Measurements from ENCODE around the gene ZSCAN25.

The ZSCAN25 gene

DNA sequence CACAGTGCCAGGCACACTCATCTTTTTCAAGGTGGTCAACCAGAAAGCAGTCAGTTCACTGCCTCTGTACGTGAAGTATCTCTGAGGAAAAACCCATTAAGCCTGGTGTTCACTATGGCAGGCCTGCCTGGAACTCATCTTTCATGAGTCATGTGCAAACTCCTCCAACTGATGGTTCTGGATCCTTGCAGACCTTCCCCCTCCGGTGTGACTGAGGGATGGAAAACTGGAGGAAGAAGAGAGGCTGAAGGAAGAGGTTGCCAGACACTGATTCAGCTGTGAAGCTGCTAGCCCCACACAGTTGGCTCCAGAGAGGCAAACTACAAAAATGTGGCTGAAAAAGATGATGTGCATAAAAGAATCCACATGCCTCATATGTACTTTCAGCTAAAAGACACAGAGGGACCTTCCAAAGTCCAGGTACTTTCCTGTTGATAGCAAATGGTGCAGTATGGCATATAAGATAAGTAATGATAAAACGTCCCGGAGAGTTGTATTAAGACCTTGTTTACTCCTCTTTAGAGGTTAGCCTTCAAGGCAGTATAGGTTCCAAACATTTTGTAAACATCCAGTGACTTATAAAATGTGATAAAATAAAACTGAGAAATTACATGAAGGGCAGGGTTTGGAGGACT is 60.4 kb downstream of the ZSCAN25 start:
- in situ Hi-C loops (cut with HindIII; ENCODE audit: low pct_ligation_motif_present, low pct_unique_long_range_greater_than_20kb, low sequenced_read_pairs): no loop called here
- DNase-seq: no peak

DNA sequence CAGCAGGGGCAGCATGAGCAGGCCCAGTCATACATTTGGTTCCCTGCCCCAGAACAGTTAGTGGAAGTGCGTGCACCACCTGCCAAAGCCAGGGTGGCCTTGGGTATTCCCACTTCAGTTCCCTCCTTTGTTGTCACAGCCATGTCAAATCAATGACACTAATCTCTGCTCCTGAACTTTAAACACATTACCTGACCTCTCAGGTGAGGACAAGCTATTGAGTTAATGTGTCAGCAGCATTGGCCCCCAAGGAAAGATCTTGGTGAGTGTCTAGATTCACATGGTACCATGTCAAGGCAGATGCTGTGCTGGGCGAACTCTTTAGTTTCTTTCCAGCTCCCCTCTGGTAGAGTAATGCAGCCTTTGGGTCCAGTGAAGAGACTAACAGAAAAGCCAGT is 60.9 kb downstream of the ZSCAN25 start:
- in situ Hi-C loops (cut with HindIII; ENCODE audit: low pct_ligation_motif_present, low pct_unique_long_range_greater_than_20kb, low sequenced_read_pairs): no loop called here
- no peak for DNase-seq

GRCh38 chr7:99679032-99679399 is 62.3 kb downstream of the ZSCAN25 start:
- in situ Hi-C loops (cut with HindIII; ENCODE audit: low pct_ligation_motif_present, low pct_unique_long_range_greater_than_20kb, low sequenced_read_pairs): no loop called here

DNA sequence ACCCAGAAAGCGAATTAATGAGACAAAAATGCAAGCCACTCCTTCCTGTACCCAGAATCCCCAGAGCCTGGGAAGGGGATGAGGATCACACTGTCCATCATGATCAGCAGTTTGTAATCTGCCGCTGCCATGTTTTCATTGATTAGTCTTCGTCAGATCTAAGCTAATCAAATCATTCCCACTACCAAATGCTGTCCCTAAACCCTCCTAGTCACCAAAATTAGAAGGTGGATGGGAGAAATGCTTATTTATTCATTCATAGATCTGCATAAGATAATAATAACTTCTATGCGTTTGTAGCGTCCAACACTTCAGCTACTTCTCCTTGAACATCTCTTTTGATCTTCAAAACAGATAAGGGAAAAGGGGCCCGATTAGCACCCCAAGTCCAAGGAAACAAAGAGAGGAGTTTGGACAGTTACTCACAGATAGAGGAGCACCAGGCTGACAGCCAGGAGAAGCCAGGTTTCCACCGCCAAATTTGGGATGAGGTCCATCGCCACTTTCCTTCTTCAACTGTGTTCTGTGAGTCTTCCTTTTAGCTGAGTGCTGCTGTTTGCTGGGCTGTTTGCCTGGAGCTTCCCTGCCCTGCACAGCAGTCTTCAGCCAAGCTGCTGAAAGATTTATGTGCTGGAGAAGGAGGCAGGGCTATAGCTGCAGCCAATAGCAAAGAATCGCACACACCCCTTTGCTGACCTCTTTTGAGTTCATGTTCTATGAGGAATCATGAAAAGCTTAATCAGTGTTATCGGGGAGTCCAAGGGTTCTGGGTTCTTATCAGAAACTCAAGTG is 62.9 kb downstream of the ZSCAN25 start, which contains the start of gene CYP3A5:
Gene CYP3A5 (minus strand): TSS at position 597 of the 792 bp plus-strand sequence. CDS start 100 bp downstream, at position 497.
- in situ Hi-C loops (cut with HindIII; ENCODE audit: low pct_ligation_motif_present, low pct_unique_long_range_greater_than_20kb, low sequenced_read_pairs): no loop called here
- peak; percentile 81 for DNase-seq

More at GRCh38 chr7:99679032-99679399, 62.3 kb downstream of the ZSCAN25 start:
- DNase-seq: peak; percentile 98

All from ACHN (cell line).